GM10266 (cell line): ENCODE results near the gene HOXA1.

Source experiments
- DNase-seq: peaks from one replicate; pipeline ENCODE4 v3.0.0; 2012; ENCODE audit errors: extremely low spot score
- CTCF ChIP-seq: IDR thresholded peaks from 2 replicates; pipeline ENCODE4 v1.5.1; 2012; ENCODE audit warnings: mild to moderate bottlenecking, low read depth; ENCODE audit not compliant: control insufficient read depth, insufficient read depth; ENCODE audit errors: missing control alignments

Gene HOXA1

GRCh38 chr7:27137640-27138315 is 42.0 kb upstream of the HOXA1 start:
- DNase-seq, result no peak
- TF ChIP-seq CTCF, result no peak

- TF ChIP-seq CTCF, result no peak
- DNase-seq, result no peak
Observed at GRCh38 chr7:27134392-27134791, 38.6 kb upstream of the HOXA1 start.

- no peak for DNase-seq
- no peak for TF ChIP-seq CTCF
Observed at GRCh38 chr7:27133409-27134231, 37.8 kb upstream of the HOXA1 start.

GRCh38 chr7:27132978-27133377 is 37.2 kb upstream of the HOXA1 start:
- TF ChIP-seq CTCF, result no peak
- DNase-seq, result no peak

GRCh38 chr7:27132214-27132613 is 36.4 kb upstream of the HOXA1 start:
- no peak for DNase-seq
- TF ChIP-seq CTCF, result no peak

- DNase-seq, result no peak
- TF ChIP-seq CTCF, result no peak
Observed at GRCh38 chr7:27131390-27131819, 35.6 kb upstream of the HOXA1 start.

GRCh38 chr7:27130540-27131389 is 35.0 kb upstream of the HOXA1 start, which contains the start of gene HOXA4:
Gene HOXA4, minus strand, starts transcription at chr7:27130757. Its CDS starts 24 bp downstream, at chr7:27130733.
- TF ChIP-seq CTCF, result no peak
- DNase-seq, result no peak
